Measurements from ENCODE around the gene ZNF236. TPM values are rescaled to one million over a fixed set of nuclear protein-coding genes. Genes with fewer than 3 reads are reported as not detected.
A peak's percentile ranks its signal among the peaks of the same experiment; 100 is the strongest.

The ZNF236 gene
- total and polyA plus RNA-seq, 2 donors (not counting 1 experiment from before 2014, with no cell fraction given) = 2.9 to 8.4 TPM

- Histone ChIP-seq H3K36me3 (ENCODE audit: control insufficient read depth, insufficient read depth, low read length) (peaks cover 3% of the 10 kb centered on the region), H3K9me3 (ENCODE audit: control insufficient read depth, insufficient read depth, low read depth, low read length) (no peaks in the 10 kb centered on the region), H3K4me1 (ENCODE audit: control insufficient read depth, extremely low read depth, insufficient read depth, low read length) (no peaks in the 10 kb centered on the region), H3K27me3 (ENCODE audit: control insufficient read depth, insufficient read depth, low read length) (no peaks in the 10 kb centered on the region), H3K4me3 (replicated peaks in 1 of 4; ENCODE audit: control extremely low read depth in 1 of 4, insufficient read depth in 1 of 4, low read depth in 3 of 4, low read length in 4 of 4) (no peak overlapping the region), H4K20me1 (ENCODE audit: control insufficient read depth, extremely low read depth, insufficient read depth, low read length) (no peaks in the 10 kb centered on the region), H3K27ac (ENCODE audit: insufficient read depth, low read length) (no peak overlapping the region), H2AFZ (ENCODE audit: low read length) (no peak overlapping the region), H3K4me2 (ENCODE audit: extremely low read depth, insufficient read depth, low read length) (no peak overlapping the region), H3K79me2 (ENCODE audit: control insufficient read depth, insufficient read depth, low read length) (no peaks in the 10 kb centered on the region), H3K9ac (ENCODE audit: insufficient read depth, low read length) (no peak overlapping the region)
- no peak for TF ChIP-seq EZH2 (IDR thresholded peaks at IDR 0.05; ENCODE audit: low read length, missing control alignments)
- TF ChIP-seq, protein P1, sequence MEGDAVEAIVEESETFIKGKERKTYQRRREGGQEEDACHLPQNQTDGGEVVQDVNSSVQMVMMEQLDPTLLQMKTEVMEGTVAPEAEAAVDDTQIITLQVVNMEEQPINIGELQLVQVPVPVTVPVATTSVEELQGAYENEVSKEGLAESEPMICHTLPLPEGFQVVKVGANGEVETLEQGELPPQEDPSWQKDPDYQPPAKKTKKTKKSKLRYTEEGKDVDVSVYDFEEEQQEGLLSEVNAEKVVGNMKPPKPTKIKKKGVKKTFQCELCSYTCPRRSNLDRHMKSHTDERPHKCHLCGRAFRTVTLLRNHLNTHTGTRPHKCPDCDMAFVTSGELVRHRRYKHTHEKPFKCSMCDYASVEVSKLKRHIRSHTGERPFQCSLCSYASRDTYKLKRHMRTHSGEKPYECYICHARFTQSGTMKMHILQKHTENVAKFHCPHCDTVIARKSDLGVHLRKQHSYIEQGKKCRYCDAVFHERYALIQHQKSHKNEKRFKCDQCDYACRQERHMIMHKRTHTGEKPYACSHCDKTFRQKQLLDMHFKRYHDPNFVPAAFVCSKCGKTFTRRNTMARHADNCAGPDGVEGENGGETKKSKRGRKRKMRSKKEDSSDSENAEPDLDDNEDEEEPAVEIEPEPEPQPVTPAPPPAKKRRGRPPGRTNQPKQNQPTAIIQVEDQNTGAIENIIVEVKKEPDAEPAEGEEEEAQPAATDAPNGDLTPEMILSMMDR (conservative IDR thresholded peaks at IDR 0.05 in 1 of 2, IDR thresholded peaks at IDR 0.05 in 1 of 2; ENCODE audit: low read depth in 1 of 2, low read length in 2 of 2) = no peak
- no peak for DNase-seq (ENCODE audit: low read depth in 2 of 2)
These were observed 130.8 kb downstream of the ZNF236 start for GRCh38 chr18:76953156-76953555.

- H3K27me3 ChIP-seq (ENCODE audit: control insufficient read depth, insufficient read depth, low read length) = no peaks in the 10 kb centered on the region
- TF ChIP-seq, protein P1 (conservative IDR thresholded peaks at IDR 0.05 in 1 of 2, IDR thresholded peaks at IDR 0.05 in 1 of 2; ENCODE audit: low read depth in 1 of 2, low read length in 2 of 2) = no peak
- no peak for TF ChIP-seq EZH2 (IDR thresholded peaks at IDR 0.05; ENCODE audit: low read length, missing control alignments)
- peak; percentile 36 to 48 for DNase-seq (ENCODE audit: low read depth in 2 of 2)
These were observed 131.4 kb downstream of the ZNF236 start for GRCh38 chr18:76953583-76954233.

DNA sequence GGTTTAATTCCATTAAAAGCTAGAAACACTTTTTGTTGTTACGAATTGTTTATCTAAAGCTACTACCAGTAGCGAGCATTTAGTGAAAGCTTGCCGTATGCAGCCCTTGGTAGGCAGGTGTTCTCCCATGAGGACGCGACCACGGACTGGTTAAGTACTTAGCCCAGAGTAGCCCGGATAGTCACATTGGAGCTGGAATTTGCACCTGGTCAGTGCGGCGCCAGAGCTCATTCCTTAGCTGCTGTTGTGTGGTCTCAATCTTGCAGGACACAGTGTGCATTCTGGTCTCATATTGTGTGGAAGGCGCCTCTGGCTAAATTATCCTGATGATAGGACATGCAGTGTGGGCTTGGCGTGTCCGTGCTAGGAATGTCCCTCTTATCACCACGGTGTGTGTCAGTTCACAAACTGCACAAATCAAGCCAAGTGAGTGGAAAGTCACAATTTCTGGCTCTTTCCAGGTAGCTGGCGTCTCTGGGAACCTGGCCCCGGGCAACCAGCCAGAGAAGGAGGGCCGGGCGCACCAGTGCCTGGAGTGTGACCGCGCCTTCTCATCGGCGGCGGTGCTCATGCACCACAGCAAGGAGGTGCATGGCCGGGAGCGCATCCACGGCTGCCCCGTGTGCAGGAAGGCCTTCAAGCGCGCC lies 133.3 kb downstream of the ZNF236 start:
- Histone ChIP-seq H3K9me3 (ENCODE audit: control insufficient read depth, insufficient read depth, low read depth, low read length) (no peaks in the 10 kb centered on the region), H3K4me2 (ENCODE audit: extremely low read depth, insufficient read depth, low read length) (no peak overlapping the region), H3K9ac (ENCODE audit: insufficient read depth, low read length) (no peak overlapping the region), H2AFZ (ENCODE audit: low read length) (no peak overlapping the region), H3K79me2 (ENCODE audit: control insufficient read depth, insufficient read depth, low read length) (no peaks in the 10 kb centered on the region), H3K27ac (ENCODE audit: insufficient read depth, low read length) (no peak overlapping the region), H3K4me1 (ENCODE audit: control insufficient read depth, extremely low read depth, insufficient read depth, low read length) (no peaks in the 10 kb centered on the region), H3K36me3 (ENCODE audit: control insufficient read depth, insufficient read depth, low read length) (peaks cover 3% of the 10 kb centered on the region), H3K27me3 (ENCODE audit: control insufficient read depth, insufficient read depth, low read length) (no peaks in the 10 kb centered on the region), H4K20me1 (ENCODE audit: control insufficient read depth, extremely low read depth, insufficient read depth, low read length) (no peaks in the 10 kb centered on the region), H3K4me3 (replicated peaks in 1 of 4; ENCODE audit: control extremely low read depth in 1 of 4, insufficient read depth in 1 of 4, low read depth in 3 of 4, low read length in 4 of 4) (no peak overlapping the region)
- TF ChIP-seq EZH2 (IDR thresholded peaks at IDR 0.05; ENCODE audit: low read length, missing control alignments) = no peak
- TF ChIP-seq, protein P1 (conservative IDR thresholded peaks at IDR 0.05 in 1 of 2, IDR thresholded peaks at IDR 0.05 in 1 of 2; ENCODE audit: low read depth in 1 of 2, low read length in 2 of 2) = no peak
- DNase-seq (ENCODE audit: low read depth in 2 of 2) = no peak

More at GRCh38 chr18:76953583-76954233, 131.4 kb downstream of the ZNF236 start:
- no peak overlapping the region for H3K27ac ChIP-seq (ENCODE audit: insufficient read depth, low read length)
- H3K9me3 ChIP-seq (ENCODE audit: control insufficient read depth, insufficient read depth, low read depth, low read length) = no peaks in the 10 kb centered on the region
- no peak overlapping the region for H3K9ac ChIP-seq (ENCODE audit: insufficient read depth, low read length)
- H3K36me3 ChIP-seq (ENCODE audit: control insufficient read depth, insufficient read depth, low read length) = peaks cover 3% of the 10 kb centered on the region
- no peaks in the 10 kb centered on the region for H4K20me1 ChIP-seq (ENCODE audit: control insufficient read depth, extremely low read depth, insufficient read depth, low read length)
- no peaks in the 10 kb centered on the region for H3K4me1 ChIP-seq (ENCODE audit: control insufficient read depth, extremely low read depth, insufficient read depth, low read length)
- H3K4me2 ChIP-seq (ENCODE audit: extremely low read depth, insufficient read depth, low read length) = no peak overlapping the region
- no peak overlapping the region for H3K4me3 ChIP-seq (replicated peaks in 1 of 4; ENCODE audit: control extremely low read depth in 1 of 4, insufficient read depth in 1 of 4, low read depth in 3 of 4, low read length in 4 of 4)
- H3K79me2 ChIP-seq (ENCODE audit: control insufficient read depth, insufficient read depth, low read length) = no peaks in the 10 kb centered on the region
- H2AFZ ChIP-seq (ENCODE audit: low read length) = no peak overlapping the region

Data from fibroblast of lung (primary cell).